Endothelial cell of umbilical vein (primary cell): ENCODE results near the gene SZT2. TPM values are rescaled to one million over a fixed set of nuclear protein-coding genes. Genes with fewer than 3 reads are reported as not detected.
A peak's percentile ranks its signal among the peaks of the same experiment; 100 is the strongest.

Experiments used
- BruUV-seq: library from RNA; stranded (reverse); fragments of 400-500 nt; replicated peaks from 2 replicates; lab custom pipeline; 2021; lab: Mats Ljungman, UMichigan
- CTCF ChIA-PET: fragments of 300-600, 350-600 bp; sonication (Branson Sonifier 250); formaldehyde crosslinking; loops from one replicate; lab custom pipeline; 2021; ENCODE audit warnings: antibody characterized with exemption, inconsistent platforms; lab: Charles Lee
- POLR2A ChIA-PET: fragments of 300-600, 350-600 bp; sonication (Branson Sonifier 250); formaldehyde crosslinking; loops from one replicate; lab custom pipeline; 2021; ENCODE audit warnings: antibody characterized with exemption, inconsistent platforms; lab: Charles Lee
- DNase-seq: peaks from one replicate; pipeline ENCODE4 v3.0.0-alpha.2; 2011; ENCODE audit warnings: low read depth, low spot score
- FAIRE-seq: peaks from 2 replicates; lab custom pipeline; 2011; peaks lifted over from hg19 to GRCh38; lab: Jason Lieb, UNC
- H2AFZ ChIP-seq: 2 replicates; pipeline ENCODE4 v1.6.0; 2012; ENCODE audit warnings: low read depth, low read length, control low read depth, inconsistent platforms
- H3K27ac ChIP-seq: 2 replicates; pipeline ENCODE4 v1.5.1; 2011; ENCODE audit warnings: low read depth, mild to moderate bottlenecking, control low read depth, low read length, moderate library complexity; ENCODE audit not compliant: insufficient read depth
- H3K27me3 ChIP-seq, 2 experiments: 2 replicates each; pipeline versions ENCODE4 v1.6.0 to v1.6.1; 2011; ENCODE audit warnings: low read length in 2 of 2, mixed read lengths in 1 of 2; ENCODE audit not compliant: control insufficient read depth in 2 of 2, insufficient read depth in 2 of 2
- H3K36me3 ChIP-seq, 2 experiments: 2 replicates in 1 of 2; 3 replicates in 1 of 2; pipeline ENCODE4 v1.5.1; 2011; ENCODE audit warnings: low read length in 2 of 2, mild to moderate bottlenecking in 1 of 2, moderate library complexity in 1 of 2; ENCODE audit not compliant: control insufficient read depth in 2 of 2, insufficient read depth in 2 of 2; ENCODE audit errors: extremely low read depth in 1 of 2
- H3K4me1 ChIP-seq: 3 replicates; pipeline ENCODE4 v1.5.1; 2011; ENCODE audit warnings: mild to moderate bottlenecking, low read length; ENCODE audit not compliant: control insufficient read depth, insufficient read depth; ENCODE audit errors: extremely low read depth
- H3K4me2 ChIP-seq: 2 replicates; pipeline ENCODE4 v1.6.1; 2011; ENCODE audit warnings: low read length, control low read depth, mixed read lengths; ENCODE audit not compliant: insufficient read depth
- H3K4me3 ChIP-seq, 3 experiments: fragments of 200-600 bp in 1 of 3; sonication (generic), shearing (Covaris generic) in 1 of 3; replicated peaks in 1 of 3; 2 replicates each; pipeline ENCODE4 v1.5.1; 2011 to 2016; ENCODE audit warnings: control low read depth in 3 of 3, low read length in 3 of 3, mild to moderate bottlenecking in 2 of 3, inconsistent platforms in 1 of 3, low read depth in 1 of 3, moderate library complexity in 1 of 3; ENCODE audit not compliant: insufficient read depth in 1 of 3
- H3K79me2 ChIP-seq: 2 replicates; pipeline ENCODE4 v1.6.0; 2012; ENCODE audit warnings: low read length, inconsistent platforms; ENCODE audit not compliant: control insufficient read depth, insufficient read depth
- H3K9ac ChIP-seq: replicated peaks from 2 replicates; pipeline ENCODE3; 2011; ENCODE audit warnings: low read length, control low read depth; ENCODE audit not compliant: insufficient read depth; ENCODE audit errors: extremely low read depth
- H3K9me1 ChIP-seq: replicated peaks from 3 replicates; pipeline ENCODE4 v1.6.0; 2011; ENCODE audit warnings: mild to moderate bottlenecking, low read length; ENCODE audit not compliant: control insufficient read depth, insufficient read depth; ENCODE audit errors: extremely low read depth
- H3K9me3 ChIP-seq: replicated peaks from 2 replicates; pipeline ENCODE4 v1.5.1; 2012; ENCODE audit warnings: low read length, inconsistent platforms; ENCODE audit not compliant: control insufficient read depth, insufficient read depth
- H4K20me1 ChIP-seq: replicated peaks from 2 replicates; pipeline ENCODE3; 2011; ENCODE audit warnings: mild to moderate bottlenecking, low read length; ENCODE audit not compliant: control insufficient read depth, insufficient read depth; ENCODE audit errors: extremely low read depth
- CTCF ChIP-seq, 2 donors: IDR thresholded peaks; 1 replicate in 1 of 2; 2 replicates in 1 of 2; pipeline ENCODE4 v1.5.1; 2011; ENCODE audit warnings: low read length in 2 of 2, mild to moderate bottlenecking in 2 of 2, moderate library complexity in 2 of 2, control low read depth in 1 of 2, inconsistent platforms in 1 of 2, low read depth in 1 of 2; ENCODE audit not compliant: insufficient read depth in 1 of 2; ENCODE audit errors: extremely low read depth in 1 of 2
- EZH2 ChIP-seq: IDR thresholded peaks from 2 replicates; pipeline ENCODE4 v1.6.1; 2012; ENCODE audit warnings: borderline replicate concordance, low read depth, mild to moderate bottlenecking, moderate library complexity, low read length, inconsistent platforms; ENCODE audit not compliant: severe bottlenecking
- GATA2 ChIP-seq: IDR thresholded peaks from 2 replicates; pipeline ENCODE4 v1.7.0; 2011; ENCODE audit warnings: low read depth, mild to moderate bottlenecking, moderate library complexity, mixed read lengths, low read length; ENCODE audit not compliant: insufficient read length, insufficient read depth
- JUN ChIP-seq: IDR thresholded peaks from 2 replicates; pipeline ENCODE4 v1.6.1; 2011; ENCODE audit warnings: borderline replicate concordance, low read depth; ENCODE audit not compliant: insufficient read length, insufficient read depth
- MAX ChIP-seq: IDR thresholded peaks from 2 replicates; pipeline ENCODE4 v1.6.1; 2011; ENCODE audit not compliant: insufficient read depth, insufficient read length
- POLR2A ChIP-seq: IDR thresholded peaks from 2 replicates; pipeline ENCODE4 v1.6.1; 2012; ENCODE audit warnings: low read depth, mild to moderate bottlenecking, control low read depth, low read length
- POLR2AphosphoS5 ChIP-seq: IDR thresholded peaks from 2 replicates; pipeline ENCODE4 v1.6.1; 2012; ENCODE audit warnings: low read depth, mild to moderate bottlenecking, control low read depth, low read length, moderate library complexity; ENCODE audit not compliant: insufficient read depth
- dilution Hi-C: fragments of 300-500 bp; cut with MboI; formaldehyde crosslinking; loops from one replicate; pipeline ENCODE4 v1.15.0; 2019; ENCODE audit warnings: low sequenced_read_pairs; ENCODE audit not compliant: extremely low pct_ligation_motif_present
- intact Hi-C: fragments of 100-400 bp; cut with micrococcal nuclease; formaldehyde crosslinking; loops from one replicate; pipeline ENCODE4 v1.10.0; 2022
- polyA plus RNA-seq, 4 experiments: library from polyadenylated mRNA; depleted of rRNA in 3 of 4; stranded (reverse) in 3 of 4; unstranded in 1 of 4; fragments of >200 nt; gene quantifications; 2 replicates each; pipeline versions ENCODE4 v1.2.1 to v1.2.3, GENCODE V29; 2011 to 2012; ENCODE audit warnings: missing spikeins in 1 of 4
- total RNA-seq: library from RNA; stranded (reverse); gene quantifications from 2 replicates; pipeline ENCODE4 v1.2.3, GENCODE V29; 2021

Gene SZT2
- total and polyA plus RNA-seq, 2 donors (not counting 3 experiments of a cell fraction or from before 2014, with no cell fraction given), result 11.4 to 49.9 TPM

GRCh38 chr1:43405876-43406234, 16.2 kb downstream of the SZT2 start:
- peaks cover 13 to 26% of the 10 kb centered on the region in 2 experiments for H3K36me3 ChIP-seq
- no peak overlapping the region for H3K4me3 ChIP-seq
- no peaks in the 10 kb centered on the region for H3K4me1 ChIP-seq
- dilution Hi-C loops, result loop anchor here (25.0 kb wide), 1 partner anchor 169 kb away; no protein-coding TSS in a partner anchor
- no peak overlapping the region for H3K27ac ChIP-seq
- no peaks in the 10 kb centered on the region for H3K79me2 ChIP-seq
- no peak overlapping the region for H3K9ac ChIP-seq
- ChIA-PET CTCF (interaction anchor here (1.3 kb wide), 1 partner anchor 9 kb away, joined by 8 read pairs; no protein-coding TSS in a partner anchor), POLR2A (no interaction called here)
- H3K27me3 ChIP-seq, result no peaks in the 10 kb centered on the region
- DNase-seq (no peak), FAIRE-seq (no peak)
- H2AFZ ChIP-seq, result no peak overlapping the region
- no peaks in the 10 kb centered on the region for H4K20me1 ChIP-seq
- no TSS peak for BruUV-seq
- intact Hi-C loops, result no loop called here
- no peaks in the 10 kb centered on the region for H3K9me3 ChIP-seq
- H3K9me1 ChIP-seq, result no peaks in the 10 kb centered on the region
- TF ChIP-seq JUN (no peak), CTCF (IDR thresholded peaks at IDR 0.05; ENCODE audit: extremely low read depth in 1 of 2, insufficient read depth in 1 of 2, low read depth in 1 of 2, low read length in 2 of 2) (no peak)
- no peak overlapping the region for H3K4me2 ChIP-seq

GRCh38 chr1:43410571-43410970, 20.9 kb downstream of the SZT2 start:
- Histone ChIP-seq H4K20me1 (no peaks in the 10 kb centered on the region), H3K4me3 (no peak overlapping the region), H3K27ac (no peak overlapping the region), H3K4me2 (no peak overlapping the region), H3K9me3 (no peaks in the 10 kb centered on the region), H3K9ac (no peak overlapping the region), H3K9me1 (no peaks in the 10 kb centered on the region), H3K27me3 (no peaks in the 10 kb centered on the region), H3K4me1 (peaks cover 4% of the 10 kb centered on the region), H3K79me2 (no peaks in the 10 kb centered on the region), H3K36me3 (peaks cover 4 to 11% of the 10 kb centered on the region in 2 experiments), H2AFZ (no peak overlapping the region)
- TF ChIP-seq CTCF (IDR thresholded peaks at IDR 0.05; ENCODE audit: extremely low read depth in 1 of 2, insufficient read depth in 1 of 2, low read depth in 1 of 2, low read length in 2 of 2) (no peak), POLR2AphosphoS5 (no peak), GATA2 (no peak), EZH2 (no peak), MAX (no peak), POLR2A (no peak), JUN (no peak)
- DNase-seq (no peak), FAIRE-seq (peak; percentile 4)
- intact Hi-C loops (no loop called here), dilution Hi-C loops (loop anchor here (25.0 kb wide), 1 partner anchor 173 kb away; no protein-coding TSS in a partner anchor)
- BruUV-seq, result no TSS peak
- POLR2A ChIA-PET, result no interaction called here
- CTCF ChIA-PET, result interaction anchor here (0.7 to 6.9 kb wide), 2 partner anchors 173 to 181 kb away, joined by 3 to 269 read pairs; no protein-coding TSS in a partner anchor
